ENCODE measurements around the gene FOXP1. TPM values are rescaled to one million over a fixed set of nuclear protein-coding genes. Genes with fewer than 3 reads are reported as not detected.

Gene FOXP1
- total and polyA plus RNA-seq, 2 of the 8 experiments (the other 6 are each of a cell fraction or from before 2014, with no cell fraction given) = 13.9 to 25.4 TPM

GRCh38 chr3:71271596-71271995 lies 311.9 kb downstream of the FOXP1 start (continued):
- TF ChIP-seq, protein P1, sequence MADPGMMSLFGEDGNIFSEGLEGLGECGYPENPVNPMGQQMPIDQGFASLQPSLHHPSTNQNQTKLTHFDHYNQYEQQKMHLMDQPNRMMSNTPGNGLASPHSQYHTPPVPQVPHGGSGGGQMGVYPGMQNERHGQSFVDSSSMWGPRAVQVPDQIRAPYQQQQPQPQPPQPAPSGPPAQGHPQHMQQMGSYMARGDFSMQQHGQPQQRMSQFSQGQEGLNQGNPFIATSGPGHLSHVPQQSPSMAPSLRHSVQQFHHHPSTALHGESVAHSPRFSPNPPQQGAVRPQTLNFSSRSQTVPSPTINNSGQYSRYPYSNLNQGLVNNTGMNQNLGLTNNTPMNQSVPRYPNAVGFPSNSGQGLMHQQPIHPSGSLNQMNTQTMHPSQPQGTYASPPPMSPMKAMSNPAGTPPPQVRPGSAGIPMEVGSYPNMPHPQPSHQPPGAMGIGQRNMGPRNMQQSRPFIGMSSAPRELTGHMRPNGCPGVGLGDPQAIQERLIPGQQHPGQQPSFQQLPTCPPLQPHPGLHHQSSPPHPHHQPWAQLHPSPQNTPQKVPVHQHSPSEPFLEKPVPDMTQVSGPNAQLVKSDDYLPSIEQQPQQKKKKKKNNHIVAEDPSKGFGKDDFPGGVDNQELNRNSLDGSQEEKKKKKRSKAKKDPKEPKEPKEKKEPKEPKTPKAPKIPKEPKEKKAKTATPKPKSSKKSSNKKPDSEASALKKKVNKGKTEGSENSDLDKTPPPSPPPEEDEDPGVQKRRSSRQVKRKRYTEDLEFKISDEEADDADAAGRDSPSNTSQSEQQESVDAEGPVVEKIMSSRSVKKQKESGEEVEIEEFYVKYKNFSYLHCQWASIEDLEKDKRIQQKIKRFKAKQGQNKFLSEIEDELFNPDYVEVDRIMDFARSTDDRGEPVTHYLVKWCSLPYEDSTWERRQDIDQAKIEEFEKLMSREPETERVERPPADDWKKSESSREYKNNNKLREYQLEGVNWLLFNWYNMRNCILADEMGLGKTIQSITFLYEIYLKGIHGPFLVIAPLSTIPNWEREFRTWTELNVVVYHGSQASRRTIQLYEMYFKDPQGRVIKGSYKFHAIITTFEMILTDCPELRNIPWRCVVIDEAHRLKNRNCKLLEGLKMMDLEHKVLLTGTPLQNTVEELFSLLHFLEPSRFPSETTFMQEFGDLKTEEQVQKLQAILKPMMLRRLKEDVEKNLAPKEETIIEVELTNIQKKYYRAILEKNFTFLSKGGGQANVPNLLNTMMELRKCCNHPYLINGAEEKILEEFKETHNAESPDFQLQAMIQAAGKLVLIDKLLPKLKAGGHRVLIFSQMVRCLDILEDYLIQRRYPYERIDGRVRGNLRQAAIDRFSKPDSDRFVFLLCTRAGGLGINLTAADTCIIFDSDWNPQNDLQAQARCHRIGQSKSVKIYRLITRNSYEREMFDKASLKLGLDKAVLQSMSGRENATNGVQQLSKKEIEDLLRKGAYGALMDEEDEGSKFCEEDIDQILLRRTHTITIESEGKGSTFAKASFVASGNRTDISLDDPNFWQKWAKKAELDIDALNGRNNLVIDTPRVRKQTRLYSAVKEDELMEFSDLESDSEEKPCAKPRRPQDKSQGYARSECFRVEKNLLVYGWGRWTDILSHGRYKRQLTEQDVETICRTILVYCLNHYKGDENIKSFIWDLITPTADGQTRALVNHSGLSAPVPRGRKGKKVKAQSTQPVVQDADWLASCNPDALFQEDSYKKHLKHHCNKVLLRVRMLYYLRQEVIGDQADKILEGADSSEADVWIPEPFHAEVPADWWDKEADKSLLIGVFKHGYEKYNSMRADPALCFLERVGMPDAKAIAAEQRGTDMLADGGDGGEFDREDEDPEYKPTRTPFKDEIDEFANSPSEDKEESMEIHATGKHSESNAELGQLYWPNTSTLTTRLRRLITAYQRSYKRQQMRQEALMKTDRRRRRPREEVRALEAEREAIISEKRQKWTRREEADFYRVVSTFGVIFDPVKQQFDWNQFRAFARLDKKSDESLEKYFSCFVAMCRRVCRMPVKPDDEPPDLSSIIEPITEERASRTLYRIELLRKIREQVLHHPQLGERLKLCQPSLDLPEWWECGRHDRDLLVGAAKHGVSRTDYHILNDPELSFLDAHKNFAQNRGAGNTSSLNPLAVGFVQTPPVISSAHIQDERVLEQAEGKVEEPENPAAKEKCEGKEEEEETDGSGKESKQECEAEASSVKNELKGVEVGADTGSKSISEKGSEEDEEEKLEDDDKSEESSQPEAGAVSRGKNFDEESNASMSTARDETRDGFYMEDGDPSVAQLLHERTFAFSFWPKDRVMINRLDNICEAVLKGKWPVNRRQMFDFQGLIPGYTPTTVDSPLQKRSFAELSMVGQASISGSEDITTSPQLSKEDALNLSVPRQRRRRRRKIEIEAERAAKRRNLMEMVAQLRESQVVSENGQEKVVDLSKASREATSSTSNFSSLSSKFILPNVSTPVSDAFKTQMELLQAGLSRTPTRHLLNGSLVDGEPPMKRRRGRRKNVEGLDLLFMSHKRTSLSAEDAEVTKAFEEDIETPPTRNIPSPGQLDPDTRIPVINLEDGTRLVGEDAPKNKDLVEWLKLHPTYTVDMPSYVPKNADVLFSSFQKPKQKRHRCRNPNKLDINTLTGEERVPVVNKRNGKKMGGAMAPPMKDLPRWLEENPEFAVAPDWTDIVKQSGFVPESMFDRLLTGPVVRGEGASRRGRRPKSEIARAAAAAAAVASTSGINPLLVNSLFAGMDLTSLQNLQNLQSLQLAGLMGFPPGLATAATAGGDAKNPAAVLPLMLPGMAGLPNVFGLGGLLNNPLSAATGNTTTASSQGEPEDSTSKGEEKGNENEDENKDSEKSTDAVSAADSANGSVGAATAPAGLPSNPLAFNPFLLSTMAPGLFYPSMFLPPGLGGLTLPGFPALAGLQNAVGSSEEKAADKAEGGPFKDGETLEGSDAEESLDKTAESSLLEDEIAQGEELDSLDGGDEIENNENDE (IDR thresholded peaks at IDR 0.05; ENCODE audit: insufficient replicate concordance, low read length) = no peak
- no peak for TF ChIP-seq EGR1 (IDR thresholded peaks at IDR 0.05; ENCODE audit: borderline replicate concordance, low read depth, low read length)
- no peak for TF ChIP-seq SIN3A (conservative IDR thresholded peaks at IDR 0.05 in 1 of 2, IDR thresholded peaks at IDR 0.05 in 1 of 2; ENCODE audit: low read depth in 1 of 2, low read length in 2 of 2)
- TF ChIP-seq TAF7 (optimal IDR thresholded peaks at IDR 0.05; ENCODE audit: borderline replicate concordance, low read depth, low read length) = no peak
- no peak for TF ChIP-seq JUND (IDR thresholded peaks at IDR 0.05; ENCODE audit: low read length)

Data from H1 (cell line).